Measurements from ENCODE around the gene ZNHIT3. TPM values are rescaled to one million over a fixed set of nuclear protein-coding genes. Genes with fewer than 3 reads are reported as not detected.
"Not testable (repeated sequence)": the region's sequence is repeated elsewhere in the genome, so short reads cannot be mapped to it uniquely, and the experiment has no call there.

Gene ZNHIT3
- total RNA-seq, 2 donors from 2014 or later: 29.0 to 31.6 TPM

DNA sequence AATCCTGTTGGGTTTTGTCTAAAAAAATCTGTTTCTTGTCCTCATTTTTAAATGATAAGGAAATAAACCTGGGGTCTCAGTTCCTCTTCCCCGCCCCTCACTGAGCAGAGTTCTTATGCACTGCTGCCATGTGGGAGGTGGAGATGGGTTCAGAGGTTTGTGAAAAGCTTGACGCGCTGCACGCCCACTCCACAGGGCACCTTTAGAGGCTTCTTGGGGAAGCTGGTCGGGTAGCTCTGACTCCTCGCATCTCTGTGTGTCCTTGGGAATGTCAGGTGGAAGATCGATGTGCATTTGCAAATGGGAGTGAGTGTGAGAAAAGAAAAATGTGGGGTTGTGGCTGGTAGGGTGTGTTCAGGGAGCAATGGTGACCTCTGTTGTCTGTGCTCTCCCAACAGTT, 4.7 kb upstream of the ZNHIT3 start:
- H3K27me3 ChIP-seq: no peaks in the 10 kb centered on the region
- intact Hi-C loops (cut with DNase I): loop anchor here (10.0 kb wide), 1 partner anchor 507 kb away; no protein-coding TSS in a partner anchor
- no peak overlapping the region for H3K4me3 ChIP-seq
- H3K36me3 ChIP-seq: no peaks in the 10 kb centered on the region
- no peak for DNase-seq
- no peak overlapping the region for H3K27ac ChIP-seq
- peaks cover 4% of the 10 kb centered on the region for H3K4me1 ChIP-seq
- no peaks in the 10 kb centered on the region for H3K9me3 ChIP-seq
- TF ChIP-seq CTCF (IDR thresholded peaks at IDR 0.05): no peak
- H3K9ac ChIP-seq (ENCODE audit: low read depth in 2 of 2, low read length in 2 of 2): no peak overlapping the region

DNA sequence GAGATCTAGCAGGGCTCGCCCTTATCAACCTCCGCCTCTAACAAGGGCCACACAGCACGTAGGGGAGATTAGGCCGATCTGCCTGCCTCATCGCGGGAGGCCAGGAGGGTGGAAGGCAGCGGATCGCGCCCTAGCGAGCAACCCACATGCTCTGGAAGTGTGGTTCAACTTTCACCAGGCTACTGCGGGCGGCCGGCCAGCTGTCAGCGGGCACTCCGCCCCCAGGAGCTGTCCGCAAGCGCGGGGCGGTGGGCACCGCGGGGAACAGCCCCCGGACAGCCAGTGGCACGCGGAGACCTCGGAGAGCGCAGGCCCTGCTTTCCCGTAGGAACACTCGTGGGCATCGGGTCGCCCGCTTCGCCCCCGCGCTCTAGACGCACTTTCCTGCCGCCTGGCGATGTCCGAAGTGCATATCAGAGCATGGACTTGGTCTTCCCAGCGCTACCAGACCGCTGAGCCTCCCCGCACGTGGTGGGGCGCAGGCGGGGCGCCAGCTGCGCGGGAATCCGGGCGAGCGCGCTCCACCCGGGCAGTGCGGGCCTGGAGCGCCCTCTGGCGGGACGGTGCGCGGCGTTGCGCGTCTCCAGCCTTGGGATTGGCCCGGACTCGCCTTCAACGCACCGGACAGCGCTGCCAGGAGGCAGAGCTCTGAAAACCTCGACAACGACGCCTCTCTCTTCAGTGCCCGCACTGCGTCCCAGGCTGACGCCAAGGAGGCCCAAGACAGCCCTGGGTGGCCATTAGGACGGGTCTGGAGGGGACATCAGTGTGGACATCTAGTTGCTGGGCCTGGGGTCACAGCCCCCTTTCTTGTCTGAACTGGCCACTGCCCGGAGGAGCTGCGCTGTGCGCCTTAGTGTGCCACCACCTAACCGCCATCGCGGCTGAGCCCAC, 3.6 kb upstream of the ZNHIT3 start:
- H3K9me3 ChIP-seq: no peaks in the 10 kb centered on the region
- no peaks in the 10 kb centered on the region for H3K36me3 ChIP-seq
- H3K27me3 ChIP-seq: no peaks in the 10 kb centered on the region
- no peak overlapping the region for H3K27ac ChIP-seq
- intact Hi-C loops (cut with DNase I): loop anchor here (10.0 kb wide), 1 partner anchor 508 kb away; no protein-coding TSS in a partner anchor
- peaks cover 8% of the 10 kb centered on the region for H3K4me1 ChIP-seq
- peak; percentile 84 for DNase-seq
- peak overlapping the region; percentile 23 for H3K4me3 ChIP-seq
- peak; percentile 96 for TF ChIP-seq CTCF (IDR thresholded peaks at IDR 0.05)
- peak overlapping the region in 1 of 2 donors; percentile 56 for H3K9ac ChIP-seq (ENCODE audit: low read depth in 2 of 2, low read length in 2 of 2)

DNA sequence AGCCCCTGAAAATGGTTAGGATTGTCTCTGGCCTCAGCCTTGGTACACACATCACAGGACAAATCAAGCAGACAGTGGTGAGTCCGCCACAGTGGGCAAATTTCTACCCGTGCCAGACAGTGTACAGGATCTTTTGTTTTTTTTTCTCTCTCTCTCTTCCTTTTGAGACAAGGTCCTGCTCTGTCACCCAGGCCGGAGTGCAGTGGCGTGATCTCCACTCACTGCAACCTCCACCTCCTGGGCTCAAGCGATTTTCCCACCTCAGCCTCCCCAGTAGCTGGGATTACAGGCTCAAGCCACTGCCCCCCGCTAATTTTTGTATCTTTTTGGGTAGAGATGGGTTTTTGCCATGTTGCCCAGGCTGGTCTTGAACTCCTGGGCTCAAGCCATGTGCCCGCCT, 2.5 kb upstream of the ZNHIT3 start:
- DNase-seq; H3K9ac ChIP-seq (ENCODE audit: low read depth in 2 of 2, low read length in 2 of 2); H3K36me3 ChIP-seq; H3K9me3 ChIP-seq; H3K27ac ChIP-seq; H3K4me3 ChIP-seq; H3K27me3 ChIP-seq; H3K4me1 ChIP-seq: not testable (repeated sequence)
- intact Hi-C loops (cut with DNase I): loop anchor here (10.0 kb wide), 1 partner anchor 509 kb away; no protein-coding TSS in a partner anchor

DNA sequence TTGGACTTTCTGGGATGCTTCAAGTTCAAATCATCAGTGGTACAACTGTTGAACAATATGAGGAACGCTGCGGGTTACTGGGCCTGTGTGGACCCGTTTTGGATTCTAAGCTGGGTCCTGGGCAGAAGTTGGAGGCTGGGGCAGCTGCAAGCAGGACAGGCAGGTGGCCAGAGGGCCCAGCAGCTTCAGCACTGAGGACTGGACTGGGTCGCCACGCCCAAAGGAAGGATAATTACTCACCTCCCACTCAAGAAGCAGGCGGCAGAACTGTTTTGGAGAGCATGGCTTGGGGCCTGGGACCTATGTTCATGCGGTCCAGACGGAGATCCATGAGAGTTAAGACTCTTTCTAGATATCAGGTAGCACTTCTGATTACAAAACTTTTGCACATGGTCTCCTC, 1.5 kb upstream of the ZNHIT3 start:
- no peak for DNase-seq
- intact Hi-C loops (cut with DNase I): loop anchor here (10.0 kb wide), 1 partner anchor 510 kb away; no protein-coding TSS in a partner anchor
- H3K9me3 ChIP-seq: no peaks in the 10 kb centered on the region
- peaks cover 8% of the 10 kb centered on the region for H3K4me1 ChIP-seq
- H3K27ac ChIP-seq: no peak overlapping the region
- TF ChIP-seq CTCF (IDR thresholded peaks at IDR 0.05): no peak
- no peak overlapping the region for H3K9ac ChIP-seq (ENCODE audit: low read depth in 2 of 2, low read length in 2 of 2)
- H3K36me3 ChIP-seq: no peaks in the 10 kb centered on the region
- no peak overlapping the region for H3K4me3 ChIP-seq
- no peaks in the 10 kb centered on the region for H3K27me3 ChIP-seq

- no peak overlapping the region for H3K27ac ChIP-seq
- H3K27me3 ChIP-seq: no peaks in the 10 kb centered on the region
- no peaks in the 10 kb centered on the region for H3K9me3 ChIP-seq
- H3K4me3 ChIP-seq: peak overlapping the region; percentile 99
- no peaks in the 10 kb centered on the region for H3K36me3 ChIP-seq
- intact Hi-C loops (cut with DNase I): loop anchor here (10.0 kb wide), 1 partner anchor 511 kb away; no protein-coding TSS in a partner anchor
- TF ChIP-seq CTCF (IDR thresholded peaks at IDR 0.05): no peak
- peak overlapping the region; percentile 26 to 90 for H3K9ac ChIP-seq (ENCODE audit: low read depth in 2 of 2, low read length in 2 of 2)
- DNase-seq: no peak
- peaks cover 8% of the 10 kb centered on the region for H3K4me1 ChIP-seq
Observed at GRCh38 chr17:36485805-36486203, 677 bp upstream of the ZNHIT3 start.

DNA sequence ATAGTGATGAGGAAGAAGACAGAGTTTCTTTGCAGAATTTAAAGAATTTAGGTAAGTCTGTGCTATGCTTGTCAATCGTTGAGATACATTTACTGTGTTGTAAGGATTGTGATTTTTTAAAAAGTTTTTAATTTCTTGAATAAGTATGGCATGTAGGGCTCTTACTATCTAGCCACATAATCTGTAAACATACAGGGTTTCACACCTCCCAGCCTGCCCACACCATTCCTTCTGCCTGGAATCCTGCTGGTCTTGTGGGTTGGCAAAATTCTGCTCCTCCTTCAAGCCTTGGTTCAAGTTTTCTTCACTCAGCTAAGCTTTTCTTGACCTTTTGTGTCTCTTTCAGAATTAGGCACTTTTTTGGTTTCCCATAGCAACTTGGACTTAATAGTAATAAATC, 7.5 kb downstream of the ZNHIT3 start:
- H3K36me3 ChIP-seq: no peaks in the 10 kb centered on the region
- no peaks in the 10 kb centered on the region for H3K9me3 ChIP-seq
- H3K9ac ChIP-seq (ENCODE audit: low read depth in 2 of 2, low read length in 2 of 2): no peak overlapping the region
- H3K4me3 ChIP-seq: no peak overlapping the region
- H3K27ac ChIP-seq: no peak overlapping the region
- no peak for TF ChIP-seq CTCF (IDR thresholded peaks at IDR 0.05)
- no peaks in the 10 kb centered on the region for H3K27me3 ChIP-seq
- H3K4me1 ChIP-seq: no peaks in the 10 kb centered on the region
- DNase-seq: no peak
- intact Hi-C loops (cut with DNase I): no loop called here
